AG09319 (cell line): ENCODE data around the gene WFDC12.

Experiments
- DNase-seq: peaks from one replicate; pipeline ENCODE4 v3.0.0-alpha.2; 2010; ENCODE audit warnings: low read depth; ENCODE audit errors: extremely low read depth
- CTCF ChIP-seq: IDR thresholded peaks from 2 replicates; pipeline ENCODE4 v1.5.1; 2011; ENCODE audit warnings: low read depth, mild to moderate bottlenecking, inconsistent platforms, low read length, moderate library complexity

WFDC12 gene

DNA sequence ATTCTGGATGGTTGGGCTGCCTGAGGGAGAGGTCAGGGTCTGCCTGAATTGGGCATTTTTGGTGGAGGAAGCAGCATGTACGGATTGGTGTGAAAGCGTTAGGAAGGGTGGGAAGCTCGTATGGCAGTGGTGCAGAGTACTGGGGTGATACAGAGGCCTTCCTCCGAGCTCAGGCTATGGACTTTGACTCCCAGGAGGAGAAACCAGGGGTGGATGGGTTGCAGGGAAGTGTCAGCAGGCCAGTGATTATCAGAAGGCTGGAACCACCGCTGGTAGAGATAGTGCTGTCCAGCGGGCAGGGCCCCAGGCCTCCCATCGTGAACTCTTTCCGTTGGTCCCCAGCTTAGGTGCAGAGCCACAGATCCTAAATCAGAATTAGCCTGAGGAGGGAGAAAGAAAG is 14.6 kb downstream of the WFDC12 start:
- TF ChIP-seq CTCF, result no peak
- no peak for DNase-seq

GRCh38 chr20:45105317-45105716 is 18.9 kb downstream of the WFDC12 start:
- no peak for DNase-seq
- TF ChIP-seq CTCF, result no peak

GRCh38 chr20:45104786-45105185 is 19.5 kb downstream of the WFDC12 start:
- TF ChIP-seq CTCF, result no peak
- no peak for DNase-seq

- no peak for TF ChIP-seq CTCF
- no peak for DNase-seq
Measured at GRCh38 chr20:45103072-45103471, 21.2 kb downstream of the WFDC12 start.

DNA sequence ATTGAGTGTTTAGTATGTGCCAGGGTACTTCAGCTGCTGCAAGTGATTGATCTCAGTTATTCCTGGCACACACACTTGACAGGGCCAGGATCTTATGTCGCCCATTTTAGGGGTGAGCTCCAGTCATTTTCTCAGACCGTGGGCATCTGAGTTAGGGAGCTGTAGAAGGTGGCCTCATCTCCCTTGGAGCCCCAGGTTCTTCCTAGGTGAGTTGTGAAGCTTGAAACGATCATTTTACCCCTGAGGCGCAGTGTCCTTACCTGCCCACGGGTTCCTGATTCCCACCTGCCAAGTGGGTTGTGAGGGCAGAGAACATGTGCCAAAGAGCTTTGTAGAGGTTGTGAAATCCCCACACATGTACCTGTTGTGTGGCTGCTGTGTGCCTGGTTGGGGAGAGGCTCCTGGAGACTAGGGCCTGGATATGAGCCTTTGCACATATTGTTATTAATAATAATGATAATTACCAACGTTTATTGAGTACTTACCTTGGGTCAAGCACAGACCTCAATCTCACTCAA is 22.9 kb downstream of the WFDC12 start:
- no peak for DNase-seq
- TF ChIP-seq CTCF, result no peak

DNA sequence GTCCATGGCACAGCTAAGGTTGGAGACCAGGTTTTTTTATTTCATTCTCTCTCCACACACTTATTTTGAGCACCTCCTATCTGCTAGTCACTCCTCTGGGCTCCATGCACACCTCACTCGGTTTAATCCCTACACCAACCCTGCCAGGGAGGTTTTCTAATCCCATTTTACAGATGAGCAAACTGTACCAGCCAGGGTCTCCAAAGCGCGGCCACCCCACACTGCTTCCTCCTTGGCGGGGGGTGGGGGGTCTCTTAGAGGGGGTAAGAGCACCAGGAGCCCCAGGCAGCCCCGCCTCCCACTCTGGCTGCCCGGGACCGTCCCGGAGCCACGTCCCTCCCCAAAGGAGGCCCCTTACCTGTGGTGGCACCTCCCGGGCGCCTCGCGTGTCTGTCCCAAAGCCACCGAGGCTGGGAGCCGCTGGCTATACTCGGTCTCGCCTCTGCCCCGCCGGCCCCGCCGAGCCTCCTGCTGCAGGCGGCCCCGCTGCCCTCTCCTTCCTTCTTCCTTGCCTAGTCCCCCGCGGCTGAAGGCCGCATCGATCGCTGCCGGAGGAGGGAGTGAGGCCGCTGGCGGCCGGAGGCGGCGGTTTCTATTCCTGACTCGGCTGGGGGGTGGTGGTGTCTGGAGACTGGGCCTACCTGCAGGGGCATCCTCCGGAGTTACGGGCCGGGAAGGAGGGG is 23.6 kb downstream of the WFDC12 start, which contains the start of gene KCNS1:
Gene KCNS1 (minus strand): TSS at position 565 of the 683 bp plus-strand sequence. CDS start 1,891 bp downstream, outside the sequence.
- no peak for DNase-seq
- no peak for TF ChIP-seq CTCF

DNA sequence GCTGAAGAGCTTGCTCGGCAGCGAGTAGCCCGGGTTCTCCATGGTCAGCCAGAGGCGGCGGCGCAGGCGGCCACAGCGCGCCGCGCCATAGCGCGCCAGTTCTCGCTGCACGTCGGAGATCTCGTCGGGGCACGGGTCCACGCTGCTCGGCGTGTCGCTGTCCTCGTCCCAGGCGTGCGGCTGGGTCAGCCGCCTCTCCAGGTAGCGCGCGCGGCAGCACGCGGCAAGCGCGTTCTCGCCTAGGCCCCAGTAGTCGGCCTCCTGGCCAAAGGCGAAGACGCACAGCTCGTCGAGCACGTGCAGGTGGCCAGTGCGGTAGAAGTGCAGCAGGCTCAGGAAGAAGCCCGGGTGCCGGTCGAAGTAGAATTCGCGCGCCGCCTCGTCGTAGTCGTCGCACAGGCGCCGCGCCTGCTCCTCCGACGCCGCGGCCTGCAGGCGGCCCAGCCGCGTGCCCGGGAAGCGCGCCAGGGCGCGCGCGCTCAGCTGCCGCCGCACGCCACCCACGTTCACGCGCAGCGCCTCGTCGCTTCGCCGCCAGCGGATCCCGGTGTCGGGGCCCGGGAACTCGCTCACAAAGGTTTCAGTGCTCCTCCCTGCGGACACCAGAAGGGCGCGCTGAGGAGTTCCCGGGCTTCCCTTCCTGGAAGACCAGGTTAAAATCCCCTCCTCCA is 26.0 kb downstream of the WFDC12 start:
- TF ChIP-seq CTCF, result peak; percentile 27
- DNase-seq, result no peak
